Endodermal cell (in vitro differentiated cells): ENCODE measurements around the gene MUC12. TPM values are rescaled to one million over a fixed set of nuclear protein-coding genes. Genes with fewer than 3 reads are reported as not detected.
"Not testable (repeated sequence)": the region's sequence is repeated elsewhere in the genome, so short reads cannot be mapped to it uniquely, and the experiment has no call there.

Experiments
- DNase-seq: peaks from one replicate; pipeline ENCODE4 v3.0.0-alpha.2; 2017
- H3K27ac ChIP-seq: 2 replicates; pipeline ENCODE4 v1.5.1; 2013; ENCODE audit warnings: mild to moderate bottlenecking, low read depth, low read length, moderate library complexity
- H3K27me3 ChIP-seq: 2 replicates; pipeline ENCODE4 v1.6.1; 2013; ENCODE audit warnings: mild to moderate bottlenecking, low read length, moderate library complexity; ENCODE audit not compliant: insufficient read depth, control insufficient read depth, poor library complexity, severe bottlenecking
- H3K36me3 ChIP-seq: 2 replicates; pipeline ENCODE4 v1.7.0; 2013; ENCODE audit warnings: mild to moderate bottlenecking, low read length, moderate library complexity; ENCODE audit not compliant: control insufficient read depth, insufficient read depth
- H3K4me1 ChIP-seq: one replicate; pipeline ENCODE4 v1.7.0; 2013; ENCODE audit warnings: low read length; ENCODE audit not compliant: control insufficient read depth, insufficient read depth
- H3K4me3 ChIP-seq: 2 replicates; pipeline ENCODE4 v1.5.1; 2013; ENCODE audit warnings: mild to moderate bottlenecking, low read length, moderate library complexity
- H3K9ac ChIP-seq: 2 replicates; pipeline ENCODE4 v1.6.1; 2013; ENCODE audit warnings: mild to moderate bottlenecking, low read length, moderate library complexity; ENCODE audit not compliant: poor library complexity, severe bottlenecking; ENCODE audit errors: extremely low read depth
- H3K9me3 ChIP-seq: 2 replicates; pipeline ENCODE4 v1.6.1; 2013; ENCODE audit warnings: mild to moderate bottlenecking, low read length, moderate library complexity; ENCODE audit not compliant: control insufficient read depth
- H3K27ac Mint-ChIP-seq: 2 replicates; pipeline ENCODE4 v1.8.0; 2020; ENCODE audit warnings: mixed read lengths
- H3K27me3 Mint-ChIP-seq: 2 replicates; pipeline ENCODE4 v1.8.0; 2021; ENCODE audit warnings: mild to moderate bottlenecking, mixed read lengths; ENCODE audit not compliant: insufficient read depth
- H3K36me3 Mint-ChIP-seq: 2 replicates; pipeline ENCODE4 v1.8.0; 2020; ENCODE audit warnings: low read depth, mixed read lengths
- H3K4me1 Mint-ChIP-seq: 2 replicates; pipeline ENCODE4 v1.8.0; 2020; ENCODE audit warnings: mixed read lengths
- H3K4me3 Mint-ChIP-seq: 2 replicates; pipeline ENCODE4 v1.8.0; 2020; ENCODE audit warnings: mild to moderate bottlenecking, moderate library complexity, mixed read lengths
- H3K9me3 Mint-ChIP-seq: 2 replicates; pipeline ENCODE4 v1.8.0; 2020; ENCODE audit warnings: mild to moderate bottlenecking, mixed read lengths
- CTCF ChIP-seq: fragments of 200-600 bp; sonication (generic); conservative IDR thresholded peaks from 2 replicates; pipeline ENCODE4 v1.5.0; 2021; ENCODE audit warnings: antibody characterized with exemption, mild to moderate bottlenecking
- WGBS, 2 experiments: methylation state at CpG; one replicate each; pipeline versions ENCODE4 v1.1.5 to v1.1.7; 2013; ENCODE audit warnings: missing lambda C conversion rate in 2 of 2, mixed read lengths in 1 of 2; ENCODE audit not compliant: insufficient coverage in 1 of 2, insufficient read length in 1 of 2; 5-methylcytosine and 5-hydroxymethylcytosine counted together
- total RNA-seq, 2 donors: library from RNA; stranded (reverse); fragmentation: NEBNext Ultra II Directional in 1 of 2; extraction: Animal tissue kit (Norgen Biotek cat#: 25700) in 1 of 2; gene quantifications; 2 replicates in 1 of 2; 3 replicates in 1 of 2; pipeline ENCODE4 v1.2.1, GENCODE V29; 2021

The MUC12 gene
- total RNA-seq, 2 donors from 2014 or later: 2.9 to 3.3 TPM

DNA sequence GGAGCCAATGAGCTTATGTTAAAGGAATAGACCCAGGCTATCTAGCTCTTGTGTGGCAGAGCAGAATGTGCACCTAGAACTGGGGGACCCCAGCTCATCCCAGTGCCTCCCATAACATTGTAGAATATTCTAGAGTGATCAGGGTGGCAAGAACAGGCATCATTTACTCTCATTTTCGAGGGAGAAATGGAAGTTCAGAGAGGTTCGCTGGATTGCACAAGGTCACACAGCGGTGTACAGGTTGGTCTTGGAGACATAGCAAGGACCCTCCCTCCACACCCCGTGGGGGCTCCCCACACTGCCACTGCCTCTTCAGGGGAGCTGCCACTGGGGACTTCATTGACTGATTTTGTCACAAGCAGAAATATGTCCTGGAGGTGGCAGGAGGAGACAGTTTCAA is 8.9 kb downstream of the MUC12 start:
- Histone ChIP-seq H3K4me3 (no peak overlapping the region), H3K27me3 (no peaks in the 10 kb centered on the region), H3K36me3 (no peaks in the 10 kb centered on the region), H3K9ac (no peak overlapping the region), H3K4me1 (no peaks in the 10 kb centered on the region), H3K27ac (no peak overlapping the region), H3K9me3 (no peaks in the 10 kb centered on the region)
- WGBS, 2 experiments: 87 to 95% methylated on average over 3 to 4 of the region's 4 CpGs
- no peaks in the 10 kb centered on the region for H3K36me3 Mint-ChIP-seq
- no peaks in the 10 kb centered on the region for H3K27me3 Mint-ChIP-seq
- H3K27ac Mint-ChIP-seq: no peak overlapping the region
- H3K4me1 Mint-ChIP-seq: no peaks in the 10 kb centered on the region
- peaks cover 2% of the 10 kb centered on the region for H3K9me3 Mint-ChIP-seq
- no peak for TF ChIP-seq CTCF
- no peak for DNase-seq
- no peak overlapping the region for H3K4me3 Mint-ChIP-seq

GRCh38 chr7:100983451-100984187 is 14.3 kb downstream of the MUC12 start:
- Mint-ChIP-seq H3K27me3 (peaks cover 1% of the 10 kb centered on the region), H3K36me3 (no peaks in the 10 kb centered on the region), H3K4me1 (no peaks in the 10 kb centered on the region), H3K9me3 (peaks cover 1% of the 10 kb centered on the region), H3K4me3 (no peak overlapping the region), H3K27ac (no peak overlapping the region)
- H3K36me3 ChIP-seq: no peaks in the 10 kb centered on the region
- DNase-seq: no peak
- H3K9ac ChIP-seq: no peak overlapping the region
- TF ChIP-seq CTCF: no peak
- H3K27me3 ChIP-seq: no peaks in the 10 kb centered on the region
- no peak overlapping the region for H3K27ac ChIP-seq
- H3K9me3 ChIP-seq: no peaks in the 10 kb centered on the region
- WGBS, 2 experiments: 80 to 84% methylated on average over 5 to 8 of the region's 8 CpGs
- H3K4me3 ChIP-seq: no peak overlapping the region
- H3K4me1 ChIP-seq: no peaks in the 10 kb centered on the region

GRCh38 chr7:100984241-100984918 is 15.0 kb downstream of the MUC12 start:
- H3K9me3 Mint-ChIP-seq, H3K4me1 Mint-ChIP-seq, H3K27ac ChIP-seq, H3K4me3 ChIP-seq, H3K9me3 ChIP-seq, H3K4me1 ChIP-seq, H3K36me3 Mint-ChIP-seq, H3K27ac Mint-ChIP-seq, H3K9ac ChIP-seq, DNase-seq, H3K27me3 ChIP-seq, H3K36me3 ChIP-seq, H3K4me3 Mint-ChIP-seq, H3K27me3 Mint-ChIP-seq: not testable (repeated sequence)
- WGBS, 2 experiments: 94% methylated on average over 11 to 14 of the region's 14 CpGs

DNA sequence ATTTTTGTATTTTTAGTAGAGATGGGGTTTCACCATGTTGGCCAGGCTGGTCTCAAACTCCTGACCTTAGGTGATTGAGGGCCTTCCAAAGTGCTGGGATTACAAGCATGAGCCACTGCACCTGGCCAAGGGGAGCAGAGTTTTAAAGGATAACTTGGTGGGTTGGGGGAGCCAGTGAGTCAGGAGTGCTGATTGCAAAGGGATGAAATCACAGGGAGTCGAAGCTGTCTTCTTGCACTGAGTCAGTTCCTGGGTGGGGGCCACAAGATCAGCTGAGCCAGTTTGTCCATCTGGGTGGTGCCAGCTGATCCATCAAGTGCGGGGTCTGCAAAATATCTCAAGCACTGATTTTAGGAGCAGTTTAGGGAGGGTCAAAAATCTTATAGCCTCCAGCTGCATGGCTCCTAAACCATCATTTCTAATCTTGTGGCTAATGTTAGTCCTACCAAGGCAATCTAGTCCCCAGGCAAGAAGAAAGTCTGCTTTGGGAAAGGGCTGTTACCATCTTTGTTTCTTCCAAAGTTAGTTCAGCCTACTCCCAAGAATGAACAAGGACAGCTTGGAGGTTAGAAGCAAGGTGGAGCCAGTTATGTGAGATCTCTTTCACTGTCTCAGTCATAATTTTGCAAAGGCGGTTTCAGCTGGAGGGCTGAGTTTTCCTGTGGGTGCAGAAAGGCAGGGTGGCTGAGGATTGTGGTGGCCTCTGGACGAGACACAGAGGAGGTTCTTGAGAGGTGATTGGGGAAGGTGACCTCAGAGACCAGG is 15.8 kb downstream of the MUC12 start:
- H3K9ac ChIP-seq, H3K9me3 Mint-ChIP-seq, H3K9me3 ChIP-seq, H3K27ac Mint-ChIP-seq, H3K27me3 ChIP-seq, H3K36me3 ChIP-seq, H3K36me3 Mint-ChIP-seq, H3K4me1 ChIP-seq, H3K4me3 ChIP-seq, H3K4me3 Mint-ChIP-seq, H3K4me1 Mint-ChIP-seq, H3K27me3 Mint-ChIP-seq, H3K27ac ChIP-seq: not testable (repeated sequence)
- peak; percentile 50 for DNase-seq
- WGBS, 2 experiments: 71 to 86% methylated on average over 2 to 4 of the region's 4 CpGs
